WTC11 (cell line): ENCODE data around the gene CNOT6L.

Experiments
- CTCF ChIP-seq: fragments of 200-600 bp; IDR thresholded peaks from 2 replicates; pipeline ENCODE4 v1.8.0; 2022; ENCODE audit warnings: antibody characterized with exemption
- ELF4 ChIP-seq: sonication (generic); formaldehyde crosslinking; IDR thresholded peaks from 2 replicates; pipeline ENCODE4 v1.8.1; 2022; ENCODE audit warnings: low read depth, mild to moderate bottlenecking, moderate library complexity, missing genetic modification reagents
- IRF2 ChIP-seq: sonication (generic); formaldehyde crosslinking; IDR thresholded peaks from 2 replicates; pipeline ENCODE4 v1.8.0; 2022; ENCODE audit warnings: low read depth, missing genetic modification reagents, borderline replicate concordance
- JUN ChIP-seq: sonication (generic); formaldehyde crosslinking; IDR thresholded peaks from 2 replicates; pipeline ENCODE4 v1.8.0; 2023; ENCODE audit warnings: mild to moderate bottlenecking, missing genetic modification reagents

- TF ChIP-seq IRF2: no peak
- TF ChIP-seq JUN (CRISPR knock-in tag): no peak
- TF ChIP-seq CTCF: no peak
- TF ChIP-seq ELF4 (CRISPR knock-in tag): no peak
These were observed 21.9 kb downstream of the CNOT6L start for GRCh38 chr4:77797239-77797638.
